IMR-90 (cell line): ENCODE measurements around the gene CTDSPL. TPM values are rescaled to one million over a fixed set of nuclear protein-coding genes. Genes with fewer than 3 reads are reported as not detected.

Experiments
- ATAC-seq: fragments of 200-7000 bp; cut with Tn5 transposase; 2 replicates; pipeline ENCODE4 v1.9.1; 2020; ENCODE audit warnings: low read depth, mild to moderate bottlenecking, moderate library complexity
- BruUV-seq: library from RNA; stranded (reverse); fragments of 400-500 nt; replicated peaks from 2 replicates; lab custom pipeline; 2021; lab: Mats Ljungman, UMichigan
- CTCF ChIA-PET: fragments of 300-600 bp; formaldehyde crosslinking; extraction: SDS; loops from one replicate; lab custom pipeline; 2021; ENCODE audit warnings: antibody characterized with exemption; lab: Yijun Ruan, JAX
- POLR2A ChIA-PET: fragments of 300-600 bp; sonication (Branson Sonifier 250); formaldehyde crosslinking; loops from one replicate; lab custom pipeline; 2022; ENCODE audit warnings: antibody characterized with exemption; ENCODE audit not compliant: unreplicated experiment; lab: Charles Lee
- DNase-seq: peaks from one replicate; pipeline ENCODE4 v3.0.0; 2013
- H2AFZ ChIP-seq: replicated peaks from 2 replicates; pipeline ENCODE3; 2013; ENCODE audit warnings: low read length, mild to moderate bottlenecking; ENCODE audit not compliant: poor library complexity
- H2AK5ac ChIP-seq: 2 replicates; pipeline ENCODE4 v1.6.1; 2013; ENCODE audit warnings: low read depth, low read length, inconsistent platforms
- H2AK9ac ChIP-seq: replicated peaks from 2 replicates; pipeline ENCODE3; 2013; ENCODE audit warnings: mild to moderate bottlenecking, low read depth, low read length, moderate library complexity; ENCODE audit not compliant: poor library complexity
- H2BK120ac ChIP-seq: 2 replicates; pipeline ENCODE4 v1.6.1; 2013; ENCODE audit warnings: low read depth, low read length, inconsistent platforms
- H2BK15ac ChIP-seq: 3 replicates; pipeline ENCODE4 v1.6.1; 2013; ENCODE audit warnings: low read depth, low read length, inconsistent platforms
- H2BK20ac ChIP-seq: 2 replicates; pipeline ENCODE4 v1.6.1; 2013; ENCODE audit warnings: low read depth, mild to moderate bottlenecking, inconsistent platforms, low read length, moderate library complexity
- H2BK5ac ChIP-seq: 2 replicates; pipeline ENCODE4 v1.6.1; 2013; ENCODE audit warnings: mild to moderate bottlenecking, low read depth, low read length, inconsistent platforms; ENCODE audit not compliant: poor library complexity, severe bottlenecking
- H3K14ac ChIP-seq: replicated peaks from 2 replicates; pipeline ENCODE4 v1.6.1; 2013; ENCODE audit warnings: low read depth, low read length, inconsistent platforms
- H3K18ac ChIP-seq: 2 replicates; pipeline ENCODE4 v1.6.1; 2013; ENCODE audit warnings: low read depth, low read length, control low read depth
- H3K23ac ChIP-seq: 2 replicates; pipeline ENCODE4 v1.6.1; 2013; ENCODE audit warnings: low read depth, low read length, inconsistent platforms
- H3K27ac ChIP-seq: 2 replicates; pipeline ENCODE4 v1.5.1; 2013; ENCODE audit warnings: mild to moderate bottlenecking, control low read depth, low read length; ENCODE audit not compliant: insufficient read depth
- H3K27me3 ChIP-seq: 2 replicates; pipeline ENCODE4 v1.6.1; 2013; ENCODE audit warnings: low read length; ENCODE audit not compliant: control insufficient read depth, insufficient read depth
- H3K36me3 ChIP-seq: 2 replicates; pipeline ENCODE4 v1.6.1; 2013; ENCODE audit warnings: low read length, mixed read lengths; ENCODE audit not compliant: control insufficient read depth, insufficient read depth
- H3K4ac ChIP-seq: 2 replicates; pipeline ENCODE4 v1.6.1; 2013; ENCODE audit warnings: low read depth, low read length, inconsistent platforms
- H3K4me1 ChIP-seq: 2 replicates; pipeline ENCODE4 v1.6.1; 2013; ENCODE audit warnings: low read length, mixed read lengths; ENCODE audit not compliant: control insufficient read depth, insufficient read depth
- H3K4me2 ChIP-seq: 2 replicates; pipeline ENCODE4 v1.6.1; 2013; ENCODE audit warnings: low read depth, mild to moderate bottlenecking, control low read depth, low read length, moderate library complexity
- H3K4me3 ChIP-seq: 2 replicates; pipeline ENCODE4 v1.5.1; 2013; ENCODE audit warnings: low read depth, mild to moderate bottlenecking, control low read depth, low read length, moderate library complexity; ENCODE audit not compliant: insufficient read depth
- H3K56ac ChIP-seq: 2 replicates; pipeline ENCODE4 v1.6.1; 2013; ENCODE audit warnings: low read length, inconsistent platforms; ENCODE audit not compliant: insufficient read depth; ENCODE audit errors: extremely low read depth
- H3K79me1 ChIP-seq, 2 experiments: 2 replicates each; pipeline ENCODE4 v1.6.1; 2013; ENCODE audit warnings: low read length in 2 of 2, inconsistent platforms in 1 of 2, low read depth in 1 of 2
- H3K9ac ChIP-seq: 2 replicates; pipeline ENCODE4 v1.6.1; 2013; ENCODE audit warnings: low read depth, low read length, control low read depth
- H3K9me1 ChIP-seq: 2 replicates; pipeline ENCODE4 v1.6.1; 2013; ENCODE audit warnings: low read length, inconsistent platforms; ENCODE audit not compliant: insufficient read depth
- H3K9me3 ChIP-seq: 2 replicates; pipeline ENCODE4 v1.6.1; 2013; ENCODE audit warnings: low read length; ENCODE audit not compliant: control insufficient read depth, insufficient read depth
- H4K20me1 ChIP-seq: 2 replicates; pipeline ENCODE4 v1.6.1; 2013; ENCODE audit warnings: low read length, inconsistent platforms; ENCODE audit not compliant: insufficient read depth
- H4K5ac ChIP-seq: 2 replicates; pipeline ENCODE4 v1.6.1; 2013; ENCODE audit warnings: mild to moderate bottlenecking, low read depth, low read length, control low read depth
- H4K8ac ChIP-seq, 2 experiments: 2 replicates each; pipeline ENCODE4 v1.6.1; 2013; ENCODE audit warnings: low read depth in 2 of 2, low read length in 2 of 2, control low read depth in 1 of 2, inconsistent platforms in 1 of 2
- H4K91ac ChIP-seq: 2 replicates; pipeline ENCODE4 v1.6.1; 2013; ENCODE audit warnings: low read depth, low read length, inconsistent platforms; ENCODE audit not compliant: insufficient read depth
- BHLHE40 ChIP-seq: fragments of 150-350 bp; IDR thresholded peaks from 2 replicates; pipeline ENCODE4 v1.6.1; 2016; ENCODE audit warnings: mild to moderate bottlenecking, low read depth, low read length
- CEBPB ChIP-seq: IDR thresholded peaks from 2 replicates; pipeline ENCODE4 v1.6.1; 2012; ENCODE audit warnings: low read depth, low read length, improper control_type of control experiment
- ELK1 ChIP-seq: fragments of 150-350 bp; IDR thresholded peaks from 2 replicates; pipeline ENCODE4 v1.6.1; 2016; ENCODE audit warnings: low read depth, mild to moderate bottlenecking, low read length, moderate library complexity, borderline replicate concordance
- FOS ChIP-seq: fragments of 150-350 bp; IDR thresholded peaks from 2 replicates; pipeline ENCODE4 v1.6.1; 2016; ENCODE audit warnings: low read depth, low read length
- MAFK ChIP-seq: IDR thresholded peaks from 2 replicates; pipeline ENCODE4 v1.6.1; 2012; ENCODE audit warnings: low read depth, low read length, improper control_type of control experiment
- MAZ ChIP-seq: IDR thresholded peaks from 2 replicates; pipeline ENCODE4 v1.6.1; 2012; ENCODE audit warnings: low read depth, mild to moderate bottlenecking, low read length, improper control_type of control experiment, moderate library complexity, borderline replicate concordance
- MXI1 ChIP-seq: IDR thresholded peaks from 2 replicates; pipeline ENCODE4 v1.6.1; 2012; ENCODE audit warnings: low read depth, mild to moderate bottlenecking, low read length, moderate library complexity, borderline replicate concordance
- NFE2L2 ChIP-seq: fragments of 150-350 bp; IDR thresholded peaks from 2 replicates; pipeline ENCODE4 v1.6.1; 2016; ENCODE audit warnings: low read depth, mild to moderate bottlenecking, low read length
- POLR2A ChIP-seq: IDR thresholded peaks from 2 replicates; pipeline ENCODE4 v1.6.1; 2012; ENCODE audit warnings: mild to moderate bottlenecking, low read depth, low read length
- RAD21 ChIP-seq: IDR thresholded peaks from 2 replicates; pipeline ENCODE4 v1.6.1; 2012; ENCODE audit warnings: low read length, improper control_type of control experiment
- RCOR1 ChIP-seq: IDR thresholded peaks from 2 replicates; pipeline ENCODE4 v1.6.1; 2012; ENCODE audit warnings: mild to moderate bottlenecking, low read length, improper control_type of control experiment; ENCODE audit not compliant: insufficient replicate concordance
- RFX5 ChIP-seq: IDR thresholded peaks from 2 replicates; pipeline ENCODE4 v1.8.0; 2012; ENCODE audit warnings: low read depth, mild to moderate bottlenecking, low read length, moderate library complexity
- SMC3 ChIP-seq: fragments of 150-350 bp; IDR thresholded peaks from 2 replicates; pipeline ENCODE4 v1.6.1; 2016; ENCODE audit warnings: low read depth, mild to moderate bottlenecking, antibody characterized with exemption, low read length, moderate library complexity
- USF2 ChIP-seq: fragments of 150-350 bp; IDR thresholded peaks from 2 replicates; pipeline ENCODE4 v1.6.1; 2017; ENCODE audit warnings: mild to moderate bottlenecking, antibody characterized with exemption, low read length, low read depth
- WGBS, 2 experiments: methylation state at CpG; one replicate each; pipeline versions ENCODE4 v1.1.5 to v1.1.7; 2013; ENCODE audit warnings: missing lambda C conversion rate in 2 of 2; ENCODE audit not compliant: insufficient read length in 1 of 2; ENCODE audit errors: extremely low coverage in 2 of 2; 5-methylcytosine and 5-hydroxymethylcytosine counted together
- dilution Hi-C: fragments of 300-500 bp; cut with HindIII; formaldehyde crosslinking; loops from one replicate; pipeline ENCODE4 v1.14.3; 2018; ENCODE audit warnings: low sequenced_read_pairs; ENCODE audit not compliant: unreplicated experiment
- in situ Hi-C: fragments of 300-500 bp; cut with MboI; formaldehyde crosslinking; loops from 3 replicates; pipeline ENCODE4 v1.14.3; 2019; ENCODE audit warnings: low sequenced_read_pairs, inconsistent platforms, mixed read lengths
- intact Hi-C: fragments of 100-400 bp; cut with micrococcal nuclease; formaldehyde crosslinking; loops from 2 replicates; pipeline ENCODE4 v1.10.0; 2022
- polyA plus RNA-seq, 3 experiments: library from polyadenylated mRNA; depleted of rRNA; stranded (reverse); fragments of >200 nt; gene quantifications; 2 replicates each; pipeline ENCODE4 v1.2.3, GENCODE V29; 2012; ENCODE audit warnings: low replicate concordance in 1 of 3
- total RNA-seq: library from RNA; depleted of rRNA; stranded (reverse); fragments of >200 nt; gene quantifications from 2 replicates; pipeline ENCODE4 v1.2.3, GENCODE V29; 2012
- TF ChIP-seq, protein P1 (sequence below): conservative IDR thresholded peaks from 2 replicates; pipeline ENCODE4 v1.5.1; 2012; ENCODE audit warnings: mild to moderate bottlenecking, low read depth, low read length, improper control_type of control experiment

The CTDSPL gene
- total and polyA plus RNA-seq, 2 of the 4 experiments (the other 2 are of a cell fraction), result 24.5 to 29.0 TPM

DNA sequence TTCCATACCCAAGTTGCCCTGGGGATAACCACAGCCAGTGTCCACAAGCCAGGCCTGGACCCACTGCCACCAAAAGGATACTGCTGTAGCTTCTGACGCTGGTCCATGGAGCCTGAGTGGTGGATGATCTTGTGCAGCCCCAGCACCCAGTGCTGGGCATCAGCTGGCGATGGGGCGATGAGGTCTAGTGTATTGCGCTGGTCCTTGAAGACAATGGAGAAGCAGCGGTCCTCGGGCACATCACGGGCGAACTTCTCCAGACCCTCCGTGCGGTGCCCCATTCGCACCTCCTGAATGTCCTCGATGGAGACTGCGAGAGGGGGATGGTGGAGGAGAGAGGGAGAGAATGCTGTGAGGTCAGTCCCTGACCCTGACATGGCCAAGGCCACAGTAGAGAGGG, 154.7 kb downstream of the CTDSPL start:
- H3K14ac ChIP-seq, result no peak overlapping the region
- H3K27me3 ChIP-seq, result no peaks in the 10 kb centered on the region
- H4K20me1 ChIP-seq, result no peaks in the 10 kb centered on the region; the same call in 1 of the 2 replicates
- H3K36me3 ChIP-seq, result peaks cover 27% of the 10 kb centered on the region
- H2BK15ac ChIP-seq, result no peak overlapping the region
- no peak overlapping the region for H3K56ac ChIP-seq
- no peak overlapping the region for H4K91ac ChIP-seq
- H3K4me2 ChIP-seq, result no peak overlapping the region
- 93% methylated on average over 11 of the region's 13 CpGs; no CpG with 5 or more reads in 1 of the 2 experiments for WGBS, 2 experiments
- dilution Hi-C loops, result no loop called here
- no peak overlapping the region for H2BK5ac ChIP-seq
- no peak overlapping the region for H3K18ac ChIP-seq
- TF ChIP-seq RAD21, result no peak
- no peak for TF ChIP-seq RCOR1
- no peak for TF ChIP-seq MAZ
- no peak for TF ChIP-seq MXI1
- TF ChIP-seq FOS, result no peak
- no peak for TF ChIP-seq USF2
- TF ChIP-seq, protein P1, sequence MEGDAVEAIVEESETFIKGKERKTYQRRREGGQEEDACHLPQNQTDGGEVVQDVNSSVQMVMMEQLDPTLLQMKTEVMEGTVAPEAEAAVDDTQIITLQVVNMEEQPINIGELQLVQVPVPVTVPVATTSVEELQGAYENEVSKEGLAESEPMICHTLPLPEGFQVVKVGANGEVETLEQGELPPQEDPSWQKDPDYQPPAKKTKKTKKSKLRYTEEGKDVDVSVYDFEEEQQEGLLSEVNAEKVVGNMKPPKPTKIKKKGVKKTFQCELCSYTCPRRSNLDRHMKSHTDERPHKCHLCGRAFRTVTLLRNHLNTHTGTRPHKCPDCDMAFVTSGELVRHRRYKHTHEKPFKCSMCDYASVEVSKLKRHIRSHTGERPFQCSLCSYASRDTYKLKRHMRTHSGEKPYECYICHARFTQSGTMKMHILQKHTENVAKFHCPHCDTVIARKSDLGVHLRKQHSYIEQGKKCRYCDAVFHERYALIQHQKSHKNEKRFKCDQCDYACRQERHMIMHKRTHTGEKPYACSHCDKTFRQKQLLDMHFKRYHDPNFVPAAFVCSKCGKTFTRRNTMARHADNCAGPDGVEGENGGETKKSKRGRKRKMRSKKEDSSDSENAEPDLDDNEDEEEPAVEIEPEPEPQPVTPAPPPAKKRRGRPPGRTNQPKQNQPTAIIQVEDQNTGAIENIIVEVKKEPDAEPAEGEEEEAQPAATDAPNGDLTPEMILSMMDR, result no peak
- no peak for TF ChIP-seq NFE2L2
- no peak for TF ChIP-seq ELK1
- TF ChIP-seq MAFK, result no peak
- TF ChIP-seq SMC3, result no peak
- TF ChIP-seq BHLHE40, result no peak
- no peak for TF ChIP-seq POLR2A
- no peak for TF ChIP-seq CEBPB
- no peak for TF ChIP-seq RFX5
- no peak overlapping the region for H2AK5ac ChIP-seq
- POLR2A ChIA-PET, result no interaction called here
- no peak overlapping the region for H2AFZ ChIP-seq
- ATAC-seq (no peak), DNase-seq (no peak)
- H2BK120ac ChIP-seq, result no peak overlapping the region
- H4K5ac ChIP-seq, result no peak overlapping the region
- peaks cover 4% of the 10 kb centered on the region; the same call in 1 of the 2 replicates for H3K9me3 ChIP-seq
- no peak overlapping the region for H4K8ac ChIP-seq
- CTCF ChIA-PET, result no interaction called here
- no peaks in the 10 kb centered on the region for H3K79me1 ChIP-seq
- no peak overlapping the region for H2AK9ac ChIP-seq
- H2BK20ac ChIP-seq, result no peak overlapping the region
- H3K4me3 ChIP-seq, result no peak overlapping the region
- in situ Hi-C loops, result no loop called here
- 0 out of 2 replicates have a peak, but pooled peaks cover 4% of the 10 kb centered on the region for H3K9me1 ChIP-seq
- H3K27ac ChIP-seq, result no peak overlapping the region
- intact Hi-C loops, result no loop called here
- no TSS peak for BruUV-seq
- H3K23ac ChIP-seq, result no peak overlapping the region
- no peak overlapping the region for H3K4ac ChIP-seq
- H3K4me1 ChIP-seq, result no peaks in the 10 kb centered on the region
- H3K9ac ChIP-seq, result no peak overlapping the region
